Neutrophil (primary cell): ENCODE data around the gene FBF1.

Experiments
- H3K27ac ChIP-seq: fragments of 200-600 bp; sonication (generic); 2 replicates; pipeline ENCODE4 v1.5.1; 2016; ENCODE audit warnings: mild to moderate bottlenecking, moderate library complexity
- H3K27me3 ChIP-seq: fragments of 200-600 bp; sonication (generic); 2 replicates; pipeline ENCODE4 v1.6.0; 2016; ENCODE audit warnings: mild to moderate bottlenecking
- H3K36me3 ChIP-seq: fragments of 200-600 bp; sonication (generic); 2 replicates; pipeline ENCODE4 v1.5.1; 2017
- H3K4me1 ChIP-seq, 2 experiments: fragments of 200-600 bp in 1 of 2; sonication (generic) in 1 of 2; 1 replicate in 1 of 2; 2 replicates in 1 of 2; pipeline versions ENCODE4 v1.5.1 to v1.6.1; 2013 to 2016; ENCODE audit warnings: low read depth in 1 of 2, low read length in 1 of 2, mild to moderate bottlenecking in 1 of 2, moderate library complexity in 1 of 2; ENCODE audit not compliant: control insufficient read depth in 1 of 2, insufficient read depth in 1 of 2
- H3K4me3 ChIP-seq, 2 experiments: fragments of 200-600 bp in 1 of 2; sonication (generic) in 1 of 2; 1 replicate in 1 of 2; 2 replicates in 1 of 2; pipeline ENCODE4 v1.5.1; 2013 to 2016; ENCODE audit warnings: low read depth in 1 of 2, low read length in 1 of 2, mild to moderate bottlenecking in 1 of 2, moderate library complexity in 1 of 2
- H3K9me3 ChIP-seq: fragments of 200-600 bp; sonication (generic); 2 replicates; pipeline ENCODE4 v1.5.1; 2016
- TF ChIP-seq, protein P1 (sequence below): fragments of 200-600 bp; sonication (generic); IDR thresholded peaks from 2 replicates; pipeline ENCODE4 v1.5.1; 2016; ENCODE audit warnings: antibody characterized with exemption

The FBF1 gene

DNA sequence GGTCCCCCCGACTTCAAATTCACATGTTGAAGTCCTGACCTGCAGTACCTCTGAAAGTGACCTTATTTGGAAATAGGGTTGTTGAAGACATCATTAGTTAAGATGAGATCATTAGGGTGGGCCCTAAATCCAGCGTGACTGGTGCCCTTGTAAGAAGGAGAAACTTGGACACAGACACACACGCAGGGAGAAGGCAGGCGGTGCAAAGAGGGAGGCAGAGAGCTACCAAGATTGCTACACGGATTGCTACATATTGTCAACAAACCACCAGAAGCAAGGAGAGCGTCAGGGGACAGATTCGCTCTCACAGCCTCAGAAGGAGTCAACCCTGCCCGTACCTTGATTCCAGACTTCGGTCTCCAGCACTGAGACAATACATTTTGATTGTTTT is 78.9 kb downstream of the FBF1 start:
- TF ChIP-seq, protein P1, sequence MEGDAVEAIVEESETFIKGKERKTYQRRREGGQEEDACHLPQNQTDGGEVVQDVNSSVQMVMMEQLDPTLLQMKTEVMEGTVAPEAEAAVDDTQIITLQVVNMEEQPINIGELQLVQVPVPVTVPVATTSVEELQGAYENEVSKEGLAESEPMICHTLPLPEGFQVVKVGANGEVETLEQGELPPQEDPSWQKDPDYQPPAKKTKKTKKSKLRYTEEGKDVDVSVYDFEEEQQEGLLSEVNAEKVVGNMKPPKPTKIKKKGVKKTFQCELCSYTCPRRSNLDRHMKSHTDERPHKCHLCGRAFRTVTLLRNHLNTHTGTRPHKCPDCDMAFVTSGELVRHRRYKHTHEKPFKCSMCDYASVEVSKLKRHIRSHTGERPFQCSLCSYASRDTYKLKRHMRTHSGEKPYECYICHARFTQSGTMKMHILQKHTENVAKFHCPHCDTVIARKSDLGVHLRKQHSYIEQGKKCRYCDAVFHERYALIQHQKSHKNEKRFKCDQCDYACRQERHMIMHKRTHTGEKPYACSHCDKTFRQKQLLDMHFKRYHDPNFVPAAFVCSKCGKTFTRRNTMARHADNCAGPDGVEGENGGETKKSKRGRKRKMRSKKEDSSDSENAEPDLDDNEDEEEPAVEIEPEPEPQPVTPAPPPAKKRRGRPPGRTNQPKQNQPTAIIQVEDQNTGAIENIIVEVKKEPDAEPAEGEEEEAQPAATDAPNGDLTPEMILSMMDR, result no peak
- H3K27me3 ChIP-seq, result no peaks in the 10 kb centered on the region
- no peaks in the 10 kb centered on the region for H3K36me3 ChIP-seq
- H3K9me3 ChIP-seq, result no peaks in the 10 kb centered on the region
- peaks cover 60 to 67% of the 10 kb centered on the region in 2 experiments for H3K4me1 ChIP-seq
- H3K4me3 ChIP-seq, result no peak overlapping the region
- H3K27ac ChIP-seq, result peak overlapping the region; percentile 66
